Stomach (tissue), 4 donors: ENCODE results near the gene FAM184A.

Source experiments
- EP300 ChIP-seq: sonication (generic); formaldehyde crosslinking; IDR thresholded peaks from one replicate; pipeline ENCODE4 v1.6.1; 2017; ENCODE audit warnings: antibody characterized with exemption
- POLR2A ChIP-seq, 4 donors: fragments of 450-650 bp; IDR thresholded peaks; one replicate each; pipeline ENCODE4 v1.6.1; 2016; ENCODE audit warnings: antibody characterized with exemption in 4 of 4, control low read depth in 2 of 4, mild to moderate bottlenecking in 1 of 4, moderate library complexity in 1 of 4
- POLR2AphosphoS5 ChIP-seq, 3 donors: sonication (generic); formaldehyde crosslinking; IDR thresholded peaks; one replicate each; pipeline ENCODE4 v1.6.1; 2016; ENCODE audit warnings: antibody characterized with exemption in 3 of 3
- TF ChIP-seq, protein P1 (sequence below), 7 experiments: fragments of 450-650 bp in 4 of 7; fragments of 200-600 bp in 3 of 7; sonication (generic) in 3 of 7; IDR thresholded peaks; one replicate each; pipeline ENCODE4 v1.5.1; 2016 to 2019; ENCODE audit warnings: antibody characterized with exemption in 7 of 7, control low read depth in 2 of 7, mild to moderate bottlenecking in 1 of 7

GRCh38 chr6:118959903-118960302, 118.6 kb downstream of the FAM184A start:
- TF ChIP-seq, protein P1, sequence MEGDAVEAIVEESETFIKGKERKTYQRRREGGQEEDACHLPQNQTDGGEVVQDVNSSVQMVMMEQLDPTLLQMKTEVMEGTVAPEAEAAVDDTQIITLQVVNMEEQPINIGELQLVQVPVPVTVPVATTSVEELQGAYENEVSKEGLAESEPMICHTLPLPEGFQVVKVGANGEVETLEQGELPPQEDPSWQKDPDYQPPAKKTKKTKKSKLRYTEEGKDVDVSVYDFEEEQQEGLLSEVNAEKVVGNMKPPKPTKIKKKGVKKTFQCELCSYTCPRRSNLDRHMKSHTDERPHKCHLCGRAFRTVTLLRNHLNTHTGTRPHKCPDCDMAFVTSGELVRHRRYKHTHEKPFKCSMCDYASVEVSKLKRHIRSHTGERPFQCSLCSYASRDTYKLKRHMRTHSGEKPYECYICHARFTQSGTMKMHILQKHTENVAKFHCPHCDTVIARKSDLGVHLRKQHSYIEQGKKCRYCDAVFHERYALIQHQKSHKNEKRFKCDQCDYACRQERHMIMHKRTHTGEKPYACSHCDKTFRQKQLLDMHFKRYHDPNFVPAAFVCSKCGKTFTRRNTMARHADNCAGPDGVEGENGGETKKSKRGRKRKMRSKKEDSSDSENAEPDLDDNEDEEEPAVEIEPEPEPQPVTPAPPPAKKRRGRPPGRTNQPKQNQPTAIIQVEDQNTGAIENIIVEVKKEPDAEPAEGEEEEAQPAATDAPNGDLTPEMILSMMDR (IDR thresholded peaks at IDR 0.05), result no peak
- TF ChIP-seq EP300 (no peak), POLR2A (IDR thresholded peaks at IDR 0.05) (no peak), POLR2AphosphoS5 (IDR thresholded peaks at IDR 0.05) (no peak)
